Activated CD8-positive, alpha-beta T cell treated with anti-CD3 and anti-CD28 coated beads for 36 hours (primary cell): Measurements from ENCODE around the gene PNRC2. TPM values are rescaled to one million over a fixed set of nuclear protein-coding genes. Genes with fewer than 3 reads are reported as not detected.
A peak's percentile ranks its signal among the peaks of the same experiment; 100 is the strongest.

Experiments
- ATAC-seq: fragments of 200-7000 bp; cut with Tn5 transposase; one replicate; pipeline ENCODE4 v1.10.0; 2021; ENCODE audit warnings: mild to moderate bottlenecking, moderate library complexity
- CTCF ChIA-PET: fragments of 350-600 bp; sonication (Branson Sonifier 250); formaldehyde crosslinking; loops from one replicate; lab custom pipeline; 2021; ENCODE audit warnings: antibody characterized with exemption; lab: Charles Lee
- POLR2A ChIA-PET: fragments of 350-600 bp; sonication (Branson Sonifier 250); formaldehyde crosslinking; loops from one replicate; lab custom pipeline; 2021; ENCODE audit warnings: antibody characterized with exemption; lab: Charles Lee
- DNase-seq: peaks from one replicate; pipeline ENCODE4 v3.0.0-alpha.2; 2020
- H3K27ac Mint-ChIP-seq: one replicate; pipeline ENCODE4 v1.8.0; 2021; ENCODE audit warnings: mild to moderate bottlenecking, mixed read lengths
- H3K27me3 Mint-ChIP-seq: one replicate; pipeline ENCODE4 v1.8.0; 2021; ENCODE audit warnings: mixed read lengths
- H3K36me3 Mint-ChIP-seq: one replicate; pipeline ENCODE4 v1.8.0; 2021; ENCODE audit warnings: low read depth, mixed read lengths
- H3K4me1 Mint-ChIP-seq: one replicate; pipeline ENCODE4 v1.8.0; 2021; ENCODE audit warnings: low read depth, mixed read lengths
- H3K4me3 Mint-ChIP-seq: one replicate; pipeline ENCODE4 v1.8.0; 2021; ENCODE audit warnings: mild to moderate bottlenecking, moderate library complexity, mixed read lengths
- H3K9me3 Mint-ChIP-seq: one replicate; pipeline ENCODE4 v1.8.0; 2021; ENCODE audit warnings: mixed read lengths
- CTCF ChIP-seq: fragments of 200-600 bp; IDR thresholded peaks from one replicate; pipeline ENCODE4 v1.8.0; 2022; ENCODE audit warnings: antibody characterized with exemption, mild to moderate bottlenecking
- intact Hi-C: fragments of 100-400 bp; cut with micrococcal nuclease; formaldehyde crosslinking; loops from one replicate; pipeline ENCODE4 v1.10.0; 2022
- total RNA-seq, 2 experiments: library from RNA; stranded (reverse); gene quantifications; one replicate each; pipeline ENCODE4 v1.2.3, GENCODE V29; 2021

Gene PNRC2
- total RNA-seq, 2 experiments from 2014 or later, result 130 to 133 TPM

GRCh38 chr1:23977854-23978191 lies 18.2 kb downstream of the PNRC2 start:
- TF ChIP-seq CTCF, result no peak
- ChIA-PET CTCF (no interaction called here), POLR2A (interaction anchor here (0.7 to 10.5 kb wide), 3 partner anchors 11 to 23 kb away, joined by 3 to 128 read pairs (median 120); partner anchors contain the start of gene PNRC2)
- H3K27me3 Mint-ChIP-seq, result no peaks in the 10 kb centered on the region
- ATAC-seq (no peak), DNase-seq (no peak)
- H3K27ac Mint-ChIP-seq, result peak overlapping the region; percentile 98
- H3K4me1 Mint-ChIP-seq, result peaks cover 46% of the 10 kb centered on the region
- peak overlapping the region; percentile 98 for H3K4me3 Mint-ChIP-seq
- intact Hi-C loops, result no loop called here
- H3K9me3 Mint-ChIP-seq, result no peaks in the 10 kb centered on the region
- H3K36me3 Mint-ChIP-seq, result peaks cover 66% of the 10 kb centered on the region

GRCh38 chr1:23978805-23979204 lies 19.2 kb downstream of the PNRC2 start:
- intact Hi-C loops, result no loop called here
- Mint-ChIP-seq H3K27ac (peak overlapping the region; percentile 98), H3K36me3 (peaks cover 57% of the 10 kb centered on the region), H3K4me3 (peak overlapping the region; percentile 98), H3K27me3 (no peaks in the 10 kb centered on the region), H3K4me1 (peaks cover 42% of the 10 kb centered on the region), H3K9me3 (no peaks in the 10 kb centered on the region)
- no peak for TF ChIP-seq CTCF
- CTCF ChIA-PET, result interaction anchor here (1.2 to 1.3 kb wide), 2 partner anchors 11 to 13 kb away, joined by 3 to 4 read pairs; no protein-coding TSS in a partner anchor
- ATAC-seq (no peak), DNase-seq (no peak)
- POLR2A ChIA-PET, result interaction anchor here (1.0 to 10.5 kb wide), 4 partner anchors 12 to 123 kb away, joined by 3 to 128 read pairs (median 62); partner anchors contain the start of gene PNRC2

GRCh38 chr1:23979387-23979880 lies 19.8 kb downstream of the PNRC2 start:
- ChIA-PET POLR2A (interaction anchor here (1.0 to 10.5 kb wide), 7 partner anchors 13 to 169 kb away, joined by 3 to 128 read pairs (median 4); partner anchors contain the start of genes HMGCL and PNRC2), CTCF (interaction anchor here (1.2 to 1.3 kb wide), 2 partner anchors 11 to 14 kb away, joined by 3 to 4 read pairs; no protein-coding TSS in a partner anchor)
- H3K27ac Mint-ChIP-seq, result peak overlapping the region; percentile 98
- ATAC-seq (no peak), DNase-seq (no peak)
- H3K36me3 Mint-ChIP-seq, result peaks cover 51% of the 10 kb centered on the region
- intact Hi-C loops, result no loop called here
- no peaks in the 10 kb centered on the region for H3K27me3 Mint-ChIP-seq
- peak overlapping the region; percentile 98 for H3K4me3 Mint-ChIP-seq
- no peak for TF ChIP-seq CTCF
- no peaks in the 10 kb centered on the region for H3K9me3 Mint-ChIP-seq
- peaks cover 38% of the 10 kb centered on the region for H3K4me1 Mint-ChIP-seq

GRCh38 chr1:23979881-23980727 lies 20.5 kb downstream of the PNRC2 start, which contains the start of gene SRSF10:
SRSF10 (minus strand) TSS chr1:23980327; CDS start chr1:23980255, 72 bp downstream.
- TF ChIP-seq CTCF, result no peak
- peaks cover 44% of the 10 kb centered on the region for H3K36me3 Mint-ChIP-seq
- no peaks in the 10 kb centered on the region for H3K9me3 Mint-ChIP-seq
- peak within 1 kb of the TSS; percentile 98 for H3K27ac Mint-ChIP-seq
- POLR2A ChIA-PET, result interaction anchor here (0.6 to 10.5 kb wide), 14 partner anchors 8 to 289 kb away, joined by 3 to 128 read pairs (median 3); partner anchors contain the start of genes HMGCL, PNRC2 and RPL11
- peaks cover 34% of the 10 kb centered on the region for H3K4me1 Mint-ChIP-seq
- H3K27me3 Mint-ChIP-seq, result no peaks in the 10 kb centered on the region
- H3K4me3 Mint-ChIP-seq, result peak within 1 kb of the TSS; percentile 98
- CTCF ChIA-PET, result interaction anchor here (0.8 kb wide), 1 partner anchor 20 kb away, joined by 3 read pairs; the partner anchor contains the start of gene PNRC2
- ATAC-seq (peak; percentile 86), DNase-seq (peak; percentile 98)
- intact Hi-C loops, result no loop called here
